ENCODE measurements around the gene ATAD3C. TPM values are rescaled to one million over a fixed set of nuclear protein-coding genes. Genes with fewer than 3 reads are reported as not detected.
"Not testable (repeated sequence)": the region's sequence is repeated elsewhere in the genome, so short reads cannot be mapped to it uniquely, and the experiment has no call there.

ATAD3C gene
- total and polyA plus RNA-seq, 7 donors: under 0.01 to 1.5 (median 0.45) TPM; not detected in 1

DNA sequence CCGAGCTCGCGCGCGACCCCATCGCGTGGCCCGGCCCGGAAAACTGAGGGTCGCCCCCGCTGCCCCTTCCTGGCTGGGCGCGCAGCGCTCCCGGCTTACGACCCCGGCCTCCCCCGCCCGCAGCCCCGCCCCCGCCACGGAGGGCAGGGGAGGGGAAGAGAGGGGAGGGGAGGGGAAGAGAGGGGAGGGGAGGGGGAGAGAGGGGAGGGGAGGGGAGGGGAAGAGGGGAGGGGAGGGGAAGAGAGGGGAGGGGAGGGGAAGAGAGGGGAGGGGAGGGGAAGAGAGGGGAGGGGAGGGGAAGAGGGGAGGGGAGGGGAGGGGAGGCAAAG lies 21.7 kb upstream of the ATAD3C start:
- intact Hi-C loops (cut with DNase I): no loop called here
- peaks cover 0 to 51% (median 49%) of the 10 kb centered on the region in 4 donors for H3K4me1 ChIP-seq

DNA sequence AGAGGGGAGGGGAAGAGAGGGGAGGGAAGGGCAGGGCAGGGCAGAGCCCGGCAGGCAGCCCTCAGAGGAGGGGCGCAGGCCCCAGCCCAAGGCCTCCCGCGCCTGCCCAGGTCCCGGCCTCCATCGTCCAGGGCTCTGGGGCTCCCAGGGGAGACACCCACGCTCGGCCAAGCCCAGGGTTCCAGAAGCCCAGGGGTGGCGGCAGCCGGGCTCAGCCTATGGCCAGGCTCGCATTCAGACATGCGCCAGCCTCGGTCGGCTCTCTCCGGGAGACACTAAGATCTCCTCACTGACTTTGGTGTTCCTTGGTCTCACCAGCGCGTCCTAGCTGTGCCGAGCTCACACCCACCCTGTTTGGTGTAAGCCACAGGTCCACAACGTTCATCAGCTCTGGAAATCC lies 21.3 kb upstream of the ATAD3C start:
- peaks cover 0 to 55% (median 53%) of the 10 kb centered on the region in 4 donors for H3K4me1 ChIP-seq
- TF ChIP-seq POLR2AphosphoS5 (IDR thresholded peaks at IDR 0.05) (no peak), EP300 (IDR thresholded peaks at IDR 0.05) (no peak), POLR2A (IDR thresholded peaks at IDR 0.05) (no peak)
- TF ChIP-seq, protein P1, sequence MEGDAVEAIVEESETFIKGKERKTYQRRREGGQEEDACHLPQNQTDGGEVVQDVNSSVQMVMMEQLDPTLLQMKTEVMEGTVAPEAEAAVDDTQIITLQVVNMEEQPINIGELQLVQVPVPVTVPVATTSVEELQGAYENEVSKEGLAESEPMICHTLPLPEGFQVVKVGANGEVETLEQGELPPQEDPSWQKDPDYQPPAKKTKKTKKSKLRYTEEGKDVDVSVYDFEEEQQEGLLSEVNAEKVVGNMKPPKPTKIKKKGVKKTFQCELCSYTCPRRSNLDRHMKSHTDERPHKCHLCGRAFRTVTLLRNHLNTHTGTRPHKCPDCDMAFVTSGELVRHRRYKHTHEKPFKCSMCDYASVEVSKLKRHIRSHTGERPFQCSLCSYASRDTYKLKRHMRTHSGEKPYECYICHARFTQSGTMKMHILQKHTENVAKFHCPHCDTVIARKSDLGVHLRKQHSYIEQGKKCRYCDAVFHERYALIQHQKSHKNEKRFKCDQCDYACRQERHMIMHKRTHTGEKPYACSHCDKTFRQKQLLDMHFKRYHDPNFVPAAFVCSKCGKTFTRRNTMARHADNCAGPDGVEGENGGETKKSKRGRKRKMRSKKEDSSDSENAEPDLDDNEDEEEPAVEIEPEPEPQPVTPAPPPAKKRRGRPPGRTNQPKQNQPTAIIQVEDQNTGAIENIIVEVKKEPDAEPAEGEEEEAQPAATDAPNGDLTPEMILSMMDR (IDR thresholded peaks at IDR 0.05): no peak
- no peak overlapping the region for H3K4me3 ChIP-seq
- no peaks in the 10 kb centered on the region for H3K27me3 ChIP-seq
- WGBS, 2 donors: 56 to 82% methylated on average over 19 of the region's 19 CpGs
- peak overlapping the region; percentile 93 to 99 (median 96) for H3K27ac ChIP-seq
- intact Hi-C loops (cut with DNase I): no loop called here
- H3K36me3 ChIP-seq: no peaks in the 10 kb centered on the region
- H3K9me3 ChIP-seq: no peaks in the 10 kb centered on the region
- no peak for DNase-seq

More for the DNA sequence above, 21.7 kb upstream of the ATAD3C start:
- Histone ChIP-seq H3K27ac (peak overlapping the region; percentile 93 to 99 (median 96)), H3K27me3 (no peaks in the 10 kb centered on the region), H3K4me3 (peak overlapping the region; percentile 34 to 74 (median 60)), H3K36me3 (no peaks in the 10 kb centered on the region), H3K9me3 (no peaks in the 10 kb centered on the region)
- TF ChIP-seq, protein P1 (IDR thresholded peaks at IDR 0.05): no peak
- TF ChIP-seq POLR2A (IDR thresholded peaks at IDR 0.05): no peak
- no peak for TF ChIP-seq POLR2AphosphoS5 (IDR thresholded peaks at IDR 0.05)
- TF ChIP-seq EP300 (IDR thresholded peaks at IDR 0.05): no peak
- 1% methylated on average over 19 to 22 of the region's 22 CpGs for WGBS, 2 donors
- no peak for DNase-seq

DNA sequence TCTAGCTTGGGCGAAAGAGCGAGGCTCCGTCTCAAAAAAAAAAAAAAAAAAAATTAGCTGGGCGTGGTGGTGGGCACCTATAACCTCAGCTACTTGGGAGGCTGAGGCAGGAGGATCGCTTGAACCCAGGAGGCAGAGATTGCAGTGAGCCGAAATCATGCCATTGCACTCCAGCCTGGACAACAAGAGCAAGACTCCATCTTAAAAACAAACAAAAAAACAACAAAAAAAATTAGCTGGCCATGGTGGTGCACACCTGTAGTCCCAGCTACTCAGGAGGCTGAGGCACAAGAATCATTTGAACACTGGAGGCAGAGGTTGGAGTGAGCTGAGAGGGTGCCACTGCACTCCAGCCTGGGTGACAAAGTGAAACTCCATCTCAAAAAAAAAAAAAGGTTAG lies 20.5 kb upstream of the ATAD3C start:
- intact Hi-C loops (cut with DNase I); DNase-seq; H3K4me3 ChIP-seq; H3K9me3 ChIP-seq; H3K27me3 ChIP-seq; H3K36me3 ChIP-seq: not testable (repeated sequence)
- Histone ChIP-seq H3K27ac (peak overlapping the region; percentile 93 to 99 (median 96)), H3K4me1 (peaks cover 0 to 63% (median 61%) of the 10 kb centered on the region in 4 donors)
- WGBS, 2 donors: 88 to 92% methylated on average over 6 of the region's 6 CpGs

DNA sequence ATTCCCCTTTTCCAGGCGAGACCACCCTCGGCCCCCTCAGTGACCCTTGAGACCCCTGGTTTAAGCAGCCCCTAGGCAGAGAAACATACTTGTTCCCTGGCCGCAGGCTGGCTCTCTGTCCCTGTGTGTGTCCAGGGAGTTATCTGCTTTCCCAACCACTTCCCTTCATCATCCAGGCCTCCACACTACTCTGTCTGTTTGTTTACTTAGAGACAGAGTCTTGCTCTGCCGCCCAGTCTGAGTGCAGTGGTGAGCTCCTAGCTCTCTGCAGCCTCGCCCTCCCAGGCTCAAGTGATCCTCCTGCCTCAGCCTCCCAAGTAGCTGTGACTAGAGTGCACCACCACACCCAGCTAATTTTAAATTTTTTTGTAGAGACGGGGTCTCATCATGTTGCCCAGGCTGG lies 19.8 kb upstream of the ATAD3C start:
- intact Hi-C loops (cut with DNase I): no loop called here
- TF ChIP-seq, protein P1 (IDR thresholded peaks at IDR 0.05): no peak
- peak in 1 of 4 donors; percentile 2 for TF ChIP-seq POLR2AphosphoS5 (IDR thresholded peaks at IDR 0.05)
- no peaks in the 10 kb centered on the region for H3K27me3 ChIP-seq
- no peaks in the 10 kb centered on the region for H3K36me3 ChIP-seq
- no peaks in the 10 kb centered on the region for H3K9me3 ChIP-seq
- no peak for DNase-seq
- 62 to 77% methylated on average over 6 of the region's 6 CpGs for WGBS, 2 donors
- no peak overlapping the region for H3K4me3 ChIP-seq
- peaks cover 0 to 70% (median 68%) of the 10 kb centered on the region in 4 donors for H3K4me1 ChIP-seq
- peak overlapping the region; percentile 93 to 99 (median 96) for H3K27ac ChIP-seq

DNA sequence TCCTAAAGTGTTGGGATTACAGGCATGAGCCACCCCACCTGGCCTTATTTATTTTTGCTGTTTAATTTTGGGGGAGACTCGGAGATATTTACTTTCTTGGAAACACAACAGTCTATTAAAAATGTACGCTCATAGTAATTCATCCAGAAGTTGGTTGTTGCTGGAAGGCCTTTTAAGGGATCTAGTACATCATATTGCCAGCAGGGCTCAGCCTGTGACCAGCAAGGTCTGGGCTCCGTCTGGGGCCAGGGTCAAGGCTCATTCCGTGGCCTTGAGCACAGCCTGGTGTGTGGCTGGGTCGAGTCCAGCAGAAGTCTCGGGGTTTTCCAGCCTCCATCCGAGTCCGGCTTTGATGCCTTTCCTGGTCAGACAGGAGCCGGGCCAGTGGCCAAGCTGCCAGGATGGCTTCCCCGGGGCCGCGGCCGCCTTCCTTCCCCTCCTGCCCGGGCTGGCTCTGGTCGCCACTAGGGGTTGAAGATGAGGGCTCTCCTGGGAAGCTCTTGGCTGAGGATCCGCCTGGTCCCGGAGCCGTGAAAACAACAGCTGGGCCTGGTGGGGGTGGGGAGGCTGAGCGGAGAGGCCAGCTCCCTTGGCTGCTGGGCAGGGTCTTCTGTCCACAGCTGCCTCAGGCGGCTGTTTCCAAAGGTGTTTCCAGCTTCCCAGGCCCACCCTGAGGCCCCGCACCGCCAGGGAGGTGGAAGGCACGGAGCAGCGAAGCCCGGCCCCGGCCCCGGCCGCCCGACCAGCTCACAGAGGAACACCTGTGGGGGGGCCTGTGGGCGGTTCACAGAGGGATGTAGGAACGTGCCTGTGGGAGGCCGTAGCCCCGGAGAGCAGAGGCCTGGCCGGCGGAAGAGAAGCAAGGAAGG lies 19.1 kb upstream of the ATAD3C start:
- peak overlapping the region in 3 of 4 donors; percentile 3 to 22 (median 11) for H3K4me3 ChIP-seq
- intact Hi-C loops (cut with DNase I): no loop called here
- 53 to 60% methylated on average over 35 of the region's 35 CpGs for WGBS, 2 donors
- no peaks in the 10 kb centered on the region for H3K36me3 ChIP-seq
- H3K4me1 ChIP-seq: peaks cover 0 to 77% (median 75%) of the 10 kb centered on the region in 4 donors
- H3K9me3 ChIP-seq: no peaks in the 10 kb centered on the region
- DNase-seq: peak; percentile 92
- TF ChIP-seq, protein P1 (IDR thresholded peaks at IDR 0.05): peak; percentile 10 to 49 (median 25)
- TF ChIP-seq POLR2AphosphoS5 (IDR thresholded peaks at IDR 0.05) (peak in 3 of 4 donors; percentile 58 to 65 (median 61)), POLR2A (IDR thresholded peaks at IDR 0.05) (no peak)
- H3K27ac ChIP-seq: peak overlapping the region; percentile 93 to 99 (median 96)
- no peaks in the 10 kb centered on the region for H3K27me3 ChIP-seq

Data from sigmoid colon (tissue), 7 donors.